ENCODE results near the gene FAM20C.

Gene FAM20C

DNA sequence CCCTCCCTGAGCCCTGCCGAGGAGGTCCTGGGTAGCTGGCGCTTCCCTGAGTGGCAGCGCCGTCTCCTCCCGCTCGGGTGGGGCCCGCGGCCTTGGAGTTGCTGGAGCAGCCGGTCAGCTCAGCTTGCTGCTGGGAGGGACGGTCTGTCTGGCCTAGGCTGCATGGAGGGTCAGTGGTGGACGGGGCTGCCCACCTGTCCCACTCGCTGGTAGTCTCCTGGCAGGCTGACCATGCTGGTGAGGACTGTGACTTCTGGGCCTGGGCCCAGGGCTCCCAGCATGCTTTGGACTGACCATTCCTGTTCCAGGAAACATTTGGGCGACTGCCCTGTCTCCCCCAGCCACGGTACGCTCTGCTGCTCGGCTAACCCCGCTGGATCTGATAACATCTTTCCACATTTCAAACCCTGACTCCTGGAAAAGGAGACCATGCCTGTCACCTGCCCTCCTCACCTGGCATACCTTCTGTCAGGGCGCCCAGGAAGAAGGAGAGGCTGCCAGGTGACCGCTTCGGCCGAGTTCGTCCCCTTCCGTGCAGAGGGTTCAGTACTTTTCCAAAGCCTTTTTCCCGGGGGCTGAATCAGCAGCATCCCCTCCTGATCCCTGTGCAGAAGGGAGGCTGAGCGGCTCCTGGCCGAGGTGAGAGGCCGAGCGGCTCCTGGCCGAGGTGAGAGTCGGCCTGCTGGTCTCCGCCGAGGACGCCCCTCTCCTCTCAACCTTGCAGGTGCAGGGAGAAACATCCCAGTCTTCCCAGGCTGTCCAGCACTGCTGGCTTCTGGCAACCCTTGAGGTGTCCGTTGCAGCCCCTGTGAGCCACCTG, 43.4 kb downstream of the FAM20C start:
- Histone ChIP-seq H3K27ac (peak overlapping the region; percentile 88 to 92), H3K27me3 (no peaks in the 10 kb centered on the region), H3K9me3 (no peaks in the 10 kb centered on the region), H3K36me3 (no peaks in the 10 kb centered on the region), H3K4me1 (peaks cover 9 to 65% (median 58%) of the 10 kb centered on the region in 4 donors), H3K4me3 (peak overlapping the region; percentile 28 to 43)
- intact Hi-C loops (cut with DNase I; ENCODE audit: low total_unique reads), result no loop called here
- no peak for TF ChIP-seq CTCF (IDR thresholded peaks at IDR 0.05)
- DNase-seq, result peak in 1 of 2 donors; percentile 84

- H3K36me3 ChIP-seq, result no peaks in the 10 kb centered on the region
- H3K9me3 ChIP-seq, result no peaks in the 10 kb centered on the region
- no peak for TF ChIP-seq CTCF (IDR thresholded peaks at IDR 0.05)
- no peak for DNase-seq
- no peaks in the 10 kb centered on the region for H3K27me3 ChIP-seq
- H3K27ac ChIP-seq, result no peak overlapping the region
- H3K4me1 ChIP-seq, result peaks cover 4 to 58% (median 46%) of the 10 kb centered on the region in 4 donors
- intact Hi-C loops (cut with DNase I; ENCODE audit: low total_unique reads), result no loop called here
- H3K4me3 ChIP-seq, result no peak overlapping the region
Measured at GRCh38 chr7:236967-237366, 44.6 kb downstream of the FAM20C start.

GRCh38 chr7:237385-237784, 45.0 kb downstream of the FAM20C start:
- H3K4me1 ChIP-seq, result peaks cover 0 to 56% (median 42%) of the 10 kb centered on the region in 4 donors
- H3K27ac ChIP-seq, result no peak overlapping the region
- H3K9me3 ChIP-seq, result no peaks in the 10 kb centered on the region
- intact Hi-C loops (cut with DNase I; ENCODE audit: low total_unique reads), result no loop called here
- no peak for TF ChIP-seq CTCF (IDR thresholded peaks at IDR 0.05)
- no peak overlapping the region for H3K4me3 ChIP-seq
- H3K27me3 ChIP-seq, result no peaks in the 10 kb centered on the region
- H3K36me3 ChIP-seq, result peaks cover 0 to 2% (median 0%) of the 10 kb centered on the region in 3 donors
- DNase-seq, result no peak

DNA sequence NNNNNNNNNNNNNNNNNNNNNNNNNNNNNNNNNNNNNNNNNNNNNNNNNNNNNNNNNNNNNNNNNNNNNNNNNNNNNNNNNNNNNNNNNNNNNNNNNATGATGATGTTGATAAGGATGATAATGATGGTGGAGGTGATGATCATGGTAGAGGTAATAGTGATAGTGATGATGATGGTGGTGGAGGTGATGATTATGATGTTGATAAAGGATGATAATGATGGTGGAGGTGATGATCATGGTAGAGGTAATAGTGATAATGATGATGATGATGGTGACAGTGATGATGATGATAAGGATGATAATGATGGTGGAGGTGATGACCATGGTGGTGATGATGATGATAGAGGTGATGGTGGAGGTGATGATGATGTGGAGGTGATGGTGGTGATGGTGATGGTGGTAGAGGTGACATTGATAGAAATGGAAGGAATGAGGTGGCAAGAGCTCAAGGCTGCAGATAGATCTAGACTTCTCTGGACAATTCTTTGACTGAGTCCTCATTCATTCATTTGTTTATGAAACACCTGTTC, 47.8 kb downstream of the FAM20C start:
- Histone ChIP-seq H3K9me3 (no peaks in the 10 kb centered on the region), H3K27ac (no peak overlapping the region), H3K4me3 (no peak overlapping the region), H3K36me3 (peaks cover 0 to 18% (median 1%) of the 10 kb centered on the region in 3 donors), H3K4me1 (peaks cover 0 to 32% (median 13%) of the 10 kb centered on the region in 4 donors), H3K27me3 (no peaks in the 10 kb centered on the region)
- no peak for DNase-seq
- intact Hi-C loops (cut with DNase I; ENCODE audit: low total_unique reads), result no loop called here
- TF ChIP-seq CTCF (IDR thresholded peaks at IDR 0.05), result no peak

DNA sequence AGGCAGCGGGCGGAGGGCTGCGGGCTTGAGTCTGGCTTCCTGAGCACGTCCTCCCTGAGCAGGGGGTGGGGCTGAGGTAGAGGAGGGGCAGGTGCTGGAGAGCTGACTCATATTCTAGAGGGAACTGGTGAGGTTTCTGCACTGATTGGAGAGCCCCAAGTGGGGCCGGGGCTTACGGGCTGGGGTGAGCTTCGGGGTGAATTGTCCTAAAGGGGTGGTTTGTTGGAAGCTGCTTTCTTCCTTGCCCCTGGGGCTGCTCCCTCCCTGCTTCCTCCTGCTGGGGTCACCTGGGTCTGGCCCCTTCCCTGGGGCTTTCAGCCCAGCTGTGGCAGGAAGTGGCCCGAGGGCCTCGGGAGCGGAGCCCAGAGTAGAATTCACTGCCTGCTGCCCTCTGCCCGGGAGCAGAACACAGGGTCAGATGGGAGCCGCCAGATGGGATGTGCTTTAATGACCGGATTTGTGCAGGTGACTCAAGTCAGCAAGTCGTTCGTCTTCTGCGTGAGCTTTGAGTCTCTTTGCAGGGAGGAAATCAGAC, 48.6 kb downstream of the FAM20C start:
- no peak for DNase-seq
- intact Hi-C loops (cut with DNase I; ENCODE audit: low total_unique reads), result no loop called here

More for the DNA sequence above, 48.6 kb downstream of the FAM20C start:
- H3K9me3 ChIP-seq, result no peaks in the 10 kb centered on the region
- no peak overlapping the region for H3K27ac ChIP-seq
- no peak overlapping the region for H3K4me3 ChIP-seq
- TF ChIP-seq CTCF (IDR thresholded peaks at IDR 0.05), result no peak
- H3K27me3 ChIP-seq, result no peaks in the 10 kb centered on the region
- H3K4me1 ChIP-seq, result peaks cover 0 to 25% (median 6%) of the 10 kb centered on the region in 4 donors
- peaks cover 0 to 24% (median 7%) of the 10 kb centered on the region in 3 donors for H3K36me3 ChIP-seq

Measured in tibial artery (tissue), 4 donors.